Fibroblast of villous mesenchyme (primary cell): ENCODE measurements around the gene HSPA1B. TPM values are rescaled to one million over a fixed set of nuclear protein-coding genes. Genes with fewer than 3 reads are reported as not detected.

Experiments
- DNase-seq: peaks from one replicate; pipeline ENCODE4 v3.0.0-alpha.2; 2010; ENCODE audit warnings: low read depth
- H3K4me3 ChIP-seq: 2 replicates; pipeline ENCODE4 v1.5.1; 2011; ENCODE audit warnings: low read depth, mild to moderate bottlenecking, low read length
- CTCF ChIP-seq: IDR thresholded peaks from 2 replicates; pipeline ENCODE4 v1.5.1; 2012; ENCODE audit warnings: low read depth, mild to moderate bottlenecking, low read length; ENCODE audit not compliant: insufficient read depth
- total RNA-seq: library from RNA; depleted of rRNA; stranded (reverse); fragments of >200 nt; gene quantifications from 2 replicates; pipeline ENCODE4 v1.2.3, GENCODE V29; 2012

The HSPA1B gene
- total RNA-seq, 1 donor: 148 TPM

- no peak overlapping the region for H3K4me3 ChIP-seq
- no peak for DNase-seq
- TF ChIP-seq CTCF: no peak
Measured at GRCh38 chr6:31781244-31782125, 46.1 kb upstream of the HSPA1B start.

GRCh38 chr6:31782126-31782855 is 45.2 kb upstream of the HSPA1B start:
- H3K4me3 ChIP-seq: no peak overlapping the region
- TF ChIP-seq CTCF: no peak
- DNase-seq: no peak

GRCh38 chr6:31784098-31784925 is 43.2 kb upstream of the HSPA1B start:
- no peak for TF ChIP-seq CTCF
- DNase-seq: no peak
- no peak overlapping the region for H3K4me3 ChIP-seq

- H3K4me3 ChIP-seq: no peak overlapping the region
- DNase-seq: no peak
- no peak for TF ChIP-seq CTCF
Measured at GRCh38 chr6:31785475-31785874, 42.1 kb upstream of the HSPA1B start.

GRCh38 chr6:31791324-31792089 is 36.0 kb upstream of the HSPA1B start:
- TF ChIP-seq CTCF: peak; percentile 74
- DNase-seq: peak; percentile 40
- no peak overlapping the region for H3K4me3 ChIP-seq

- no peak for DNase-seq
- TF ChIP-seq CTCF: no peak
- H3K4me3 ChIP-seq: no peak overlapping the region
Measured at GRCh38 chr6:31792090-31792374, 35.5 kb upstream of the HSPA1B start.
